OCI-LY1 (cell line): Measurements from ENCODE around the gene MAST4.

Experiments used
- H2AFZ ChIP-seq: fragments of 200-600 bp; sonication (generic), shearing (Covaris generic); 2 replicates; pipeline ENCODE4 v1.6.0; 2014; ENCODE audit warnings: antibody characterized with exemption, mild to moderate bottlenecking, low read length
- H3F3A ChIP-seq: fragments of 200-600 bp; sonication (generic), shearing (Covaris generic); 2 replicates; pipeline ENCODE4 v1.6.0; 2014; ENCODE audit warnings: mild to moderate bottlenecking, antibody characterized with exemption, low read length, moderate library complexity; ENCODE audit not compliant: insufficient read depth
- H3K27ac ChIP-seq: fragments of 200-600 bp; sonication (generic); 2 replicates; pipeline ENCODE4 v1.5.1; 2014; ENCODE audit warnings: low read length, mixed run types, mild to moderate bottlenecking, low read depth; ENCODE audit not compliant: poor library complexity, severe bottlenecking
- H3K27me3 ChIP-seq: fragments of 200-600 bp; sonication (generic); 2 replicates; pipeline ENCODE4 v1.6.0; 2014; ENCODE audit warnings: antibody characterized with exemption, mild to moderate bottlenecking, low read length, moderate library complexity; ENCODE audit not compliant: insufficient read depth
- H3K36me3 ChIP-seq: fragments of 200-600 bp; sonication (generic); 2 replicates; pipeline ENCODE4 v1.6.1; 2014; ENCODE audit warnings: mild to moderate bottlenecking, antibody characterized with exemption, low read length, moderate library complexity, mixed read lengths; ENCODE audit not compliant: insufficient read depth
- H3K4me1 ChIP-seq: fragments of 200-600 bp; sonication (generic); 2 replicates; pipeline ENCODE4 v1.5.1; 2014; ENCODE audit warnings: mild to moderate bottlenecking, low read length, moderate library complexity; ENCODE audit not compliant: insufficient read depth, severe bottlenecking
- H3K4me2 ChIP-seq: fragments of 200-600 bp; sonication (generic), shearing (Covaris generic); 2 replicates; pipeline ENCODE4 v1.6.1; 2014; ENCODE audit warnings: low read length
- H3K4me3 ChIP-seq: fragments of 200-600 bp; sonication (generic); 2 replicates; pipeline ENCODE4 v1.5.1; 2014; ENCODE audit warnings: low read length, low read depth, mild to moderate bottlenecking, mixed read lengths; ENCODE audit not compliant: poor library complexity, severe bottlenecking
- H3K79me2 ChIP-seq: fragments of 200-600 bp; shearing (Covaris generic); 2 replicates; pipeline ENCODE4 v1.6.1; 2016; ENCODE audit warnings: mixed run types, low read length, mixed read lengths; ENCODE audit not compliant: insufficient read depth
- H3K9ac ChIP-seq: fragments of 200-600 bp; sonication (generic), shearing (Covaris generic); 2 replicates; pipeline ENCODE4 v1.6.1; 2014; ENCODE audit warnings: mild to moderate bottlenecking, low read length, mixed read lengths
- H3K9me2 ChIP-seq: fragments of 200-600 bp; sonication (generic), shearing (Covaris generic); 2 replicates; pipeline ENCODE4 v1.6.1; 2014; ENCODE audit warnings: low read depth, mild to moderate bottlenecking, low read length, mixed read lengths
- H3K9me3 ChIP-seq: fragments of 200-600 bp; shearing (Covaris generic); 2 replicates; pipeline ENCODE4 v1.6.1; 2014; ENCODE audit warnings: low read length, mixed read lengths
- H4K20me1 ChIP-seq: fragments of 200-600 bp; sonication (generic), shearing (Covaris generic); 2 replicates; pipeline ENCODE4 v1.6.0; 2016; ENCODE audit warnings: mild to moderate bottlenecking, low read length; ENCODE audit not compliant: insufficient read depth
- CTCF ChIP-seq: fragments of 200-600 bp; sonication (generic), shearing (Covaris generic); IDR thresholded peaks from 2 replicates; pipeline ENCODE4 v1.5.1; 2017; ENCODE audit warnings: mild to moderate bottlenecking, antibody characterized with exemption, low read length, moderate library complexity, mixed read lengths
- EZH2 ChIP-seq: fragments of 200-600 bp; sonication (generic), shearing (Covaris generic); IDR thresholded peaks from 2 replicates; pipeline ENCODE4 v1.8.0; 2017; ENCODE audit warnings: borderline replicate concordance, mixed run types, mild to moderate bottlenecking, antibody characterized with exemption, low read length, moderate library complexity, mixed read lengths

The MAST4 gene

GRCh38 chr5:66769030-66769733 lies 173.0 kb downstream of the MAST4 start:
- Histone ChIP-seq H3K9ac (no peak overlapping the region), H3K27ac (no peak overlapping the region), H2AFZ (no peak overlapping the region), H3K9me3 (no peaks in the 10 kb centered on the region), H3K4me2 (no peak overlapping the region), H3K4me1 (no peaks in the 10 kb centered on the region), H3K27me3 (no peaks in the 10 kb centered on the region), H3K79me2 (no peaks in the 10 kb centered on the region), H3F3A (no peaks in the 10 kb centered on the region), H3K4me3 (no peak overlapping the region), H3K9me2 (no peaks in the 10 kb centered on the region), H4K20me1 (no peaks in the 10 kb centered on the region), H3K36me3 (no peaks in the 10 kb centered on the region)
- TF ChIP-seq CTCF (no peak), EZH2 (no peak)

- peak; percentile 33; the same call in 1 of the 2 replicates for TF ChIP-seq CTCF
- no peak for TF ChIP-seq EZH2
- no peak overlapping the region for H3K4me2 ChIP-seq
- no peak overlapping the region for H3K9ac ChIP-seq
- no peak overlapping the region for H3K4me3 ChIP-seq
- H3K4me1 ChIP-seq, result no peaks in the 10 kb centered on the region
- H4K20me1 ChIP-seq, result no peaks in the 10 kb centered on the region
- no peaks in the 10 kb centered on the region for H3K27me3 ChIP-seq
- H3K79me2 ChIP-seq, result no peaks in the 10 kb centered on the region
- H3K27ac ChIP-seq, result no peak overlapping the region
- no peak overlapping the region for H2AFZ ChIP-seq
- no peaks in the 10 kb centered on the region for H3F3A ChIP-seq
- no peaks in the 10 kb centered on the region for H3K9me3 ChIP-seq
- no peaks in the 10 kb centered on the region for H3K9me2 ChIP-seq
- H3K36me3 ChIP-seq, result no peaks in the 10 kb centered on the region
Measured at GRCh38 chr5:66769839-66770617, 173.8 kb downstream of the MAST4 start.

- Histone ChIP-seq H3K4me2 (no peak overlapping the region), H3K36me3 (no peaks in the 10 kb centered on the region)
- TF ChIP-seq EZH2, result no peak
- TF ChIP-seq CTCF, result no peak
Measured at GRCh38 chr5:66777868-66778267, 181.7 kb downstream of the MAST4 start.

More at GRCh38 chr5:66777868-66778267, 181.7 kb downstream of the MAST4 start:
- H3K27me3 ChIP-seq, result no peaks in the 10 kb centered on the region
- H4K20me1 ChIP-seq, result no peaks in the 10 kb centered on the region
- no peaks in the 10 kb centered on the region for H3F3A ChIP-seq
- no peaks in the 10 kb centered on the region for H3K9me3 ChIP-seq
- H3K79me2 ChIP-seq, result no peaks in the 10 kb centered on the region
- H3K9ac ChIP-seq, result no peak overlapping the region
- H2AFZ ChIP-seq, result no peak overlapping the region
- H3K9me2 ChIP-seq, result no peaks in the 10 kb centered on the region
- no peaks in the 10 kb centered on the region for H3K4me1 ChIP-seq
- H3K4me3 ChIP-seq, result no peak overlapping the region
- no peak overlapping the region for H3K27ac ChIP-seq
